GM23338 (cell line): ENCODE data around the gene CTDSP1.

Experiments
- CREB1 ChIP-seq: fragments of 250-450 bp; sonication (Bioruptor Pico); IDR thresholded peaks from 2 replicates; pipeline ENCODE4 v1.5.0; 2020; ENCODE audit warnings: low read depth, mild to moderate bottlenecking, moderate library complexity
- CTCF ChIP-seq, 2 experiments: fragments of 200-600 bp in 1 of 2; sonication (generic) in 1 of 2; conservative IDR thresholded peaks; 2 replicates each; pipeline versions ENCODE4 v1.5.1 to v1.6.1; 2016 to 2017; ENCODE audit warnings: antibody characterized with exemption in 2 of 2, low read depth in 2 of 2, mild to moderate bottlenecking in 2 of 2, moderate library complexity in 1 of 2
- ETS1 ChIP-seq: IDR thresholded peaks from 2 replicates; pipeline ENCODE4 v1.6.1; 2016; ENCODE audit warnings: antibody characterized with exemption
- EZH2 ChIP-seq: fragments of 200-600 bp; sonication (generic); IDR thresholded peaks from one replicate; pipeline ENCODE4 v1.8.0; 2017; ENCODE audit warnings: antibody characterized with exemption, mild to moderate bottlenecking, low read depth; ENCODE audit not compliant: unreplicated experiment
- JUNB ChIP-seq: IDR thresholded peaks from one replicate; pipeline ENCODE4 v1.6.1; 2016; ENCODE audit warnings: antibody characterized with exemption; ENCODE audit not compliant: unreplicated experiment
- POLR2AphosphoS5 ChIP-seq: IDR thresholded peaks from 2 replicates; pipeline ENCODE4 v1.6.1; 2016; ENCODE audit warnings: antibody characterized with exemption, low read depth
- REST ChIP-seq: IDR thresholded peaks from one replicate; pipeline ENCODE4 v1.6.1; 2018; ENCODE audit warnings: antibody characterized with exemption; ENCODE audit not compliant: unreplicated experiment

- no peak for TF ChIP-seq CTCF (conservative IDR thresholded peaks at IDR 0.05; ENCODE audit: low read depth in 2 of 2)
- no peak for TF ChIP-seq EZH2
- TF ChIP-seq POLR2AphosphoS5, result no peak
- no peak for TF ChIP-seq REST
- TF ChIP-seq ETS1, result no peak
- no peak for TF ChIP-seq JUNB
- TF ChIP-seq CREB1, result no peak
Observed at GRCh38 chr2:218447072-218447471, 47.4 kb downstream of the CTDSP1 start.
